Lower leg skin (tissue), 3 donors: Measurements from ENCODE around the gene TAS1R1.

Experiments used
- CTCF ChIP-seq, 3 donors: fragments of 450-650 bp; IDR thresholded peaks; one replicate each; pipeline ENCODE4 v1.5.1; 2016; ENCODE audit warnings: antibody characterized with exemption in 3 of 3, mild to moderate bottlenecking in 3 of 3, moderate library complexity in 2 of 3
- POLR2A ChIP-seq, 2 donors: fragments of 450-650 bp; IDR thresholded peaks; one replicate each; pipeline ENCODE4 v1.6.1; 2016 to 2017; ENCODE audit warnings: antibody characterized with exemption in 2 of 2, mild to moderate bottlenecking in 1 of 2, moderate library complexity in 1 of 2

DNA sequence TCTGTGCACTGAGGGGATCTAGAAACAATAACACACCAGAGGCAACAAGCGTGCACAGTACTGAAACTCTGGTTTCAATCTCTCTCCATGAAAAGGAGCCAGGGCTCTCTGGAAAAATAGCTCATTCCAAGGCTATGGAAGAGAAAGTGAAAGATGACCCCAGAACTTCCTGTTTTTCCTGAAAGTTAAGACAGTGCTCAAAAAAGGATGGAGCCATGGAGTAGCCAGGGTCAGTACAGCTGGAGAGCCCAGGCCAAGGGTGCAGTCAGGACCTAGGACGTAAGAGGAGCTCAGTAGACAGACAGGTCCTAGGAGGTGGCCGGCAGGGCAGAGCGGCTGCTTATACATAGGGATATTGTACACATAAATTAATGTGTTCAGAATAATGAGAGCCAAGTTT, 19.9 kb upstream of the TAS1R1 start:
- TF ChIP-seq CTCF (IDR thresholded peaks at IDR 0.05) (no peak), POLR2A (IDR thresholded peaks at IDR 0.05) (no peak)
